Liver (tissue), 2 donors: ENCODE data around the gene PAOX.

Experiments
- TF ChIP-seq, protein P1 (sequence below): IDR thresholded peaks from 2 replicates; pipeline ENCODE4 v1.6.1; 2016; ENCODE audit warnings: antibody characterized with exemption
- TF ChIP-seq, protein P2 (sequence below): fragments of 150-350 bp; IDR thresholded peaks from 2 replicates; pipeline ENCODE4 v1.5.1; 2017; ENCODE audit warnings: improper control_type of control experiment, low read depth, low read length; ENCODE audit not compliant: missing input control
- donor health status: healthy.

- TF ChIP-seq, protein P1, sequence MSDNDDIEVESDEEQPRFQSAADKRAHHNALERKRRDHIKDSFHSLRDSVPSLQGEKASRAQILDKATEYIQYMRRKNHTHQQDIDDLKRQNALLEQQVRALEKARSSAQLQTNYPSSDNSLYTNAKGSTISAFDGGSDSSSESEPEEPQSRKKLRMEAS, result no peak
- TF ChIP-seq, protein P2, sequence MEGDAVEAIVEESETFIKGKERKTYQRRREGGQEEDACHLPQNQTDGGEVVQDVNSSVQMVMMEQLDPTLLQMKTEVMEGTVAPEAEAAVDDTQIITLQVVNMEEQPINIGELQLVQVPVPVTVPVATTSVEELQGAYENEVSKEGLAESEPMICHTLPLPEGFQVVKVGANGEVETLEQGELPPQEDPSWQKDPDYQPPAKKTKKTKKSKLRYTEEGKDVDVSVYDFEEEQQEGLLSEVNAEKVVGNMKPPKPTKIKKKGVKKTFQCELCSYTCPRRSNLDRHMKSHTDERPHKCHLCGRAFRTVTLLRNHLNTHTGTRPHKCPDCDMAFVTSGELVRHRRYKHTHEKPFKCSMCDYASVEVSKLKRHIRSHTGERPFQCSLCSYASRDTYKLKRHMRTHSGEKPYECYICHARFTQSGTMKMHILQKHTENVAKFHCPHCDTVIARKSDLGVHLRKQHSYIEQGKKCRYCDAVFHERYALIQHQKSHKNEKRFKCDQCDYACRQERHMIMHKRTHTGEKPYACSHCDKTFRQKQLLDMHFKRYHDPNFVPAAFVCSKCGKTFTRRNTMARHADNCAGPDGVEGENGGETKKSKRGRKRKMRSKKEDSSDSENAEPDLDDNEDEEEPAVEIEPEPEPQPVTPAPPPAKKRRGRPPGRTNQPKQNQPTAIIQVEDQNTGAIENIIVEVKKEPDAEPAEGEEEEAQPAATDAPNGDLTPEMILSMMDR, result no peak
These were observed 34.8 kb upstream of the PAOX start for GRCh38 chr10:133344236-133344635.
